HepG2 (cell line): ENCODE data around the gene KRT79. TPM values are rescaled to one million over a fixed set of nuclear protein-coding genes. Genes with fewer than 3 reads are reported as not detected.

ENCODE experiments used
- ATAC-seq: fragments of 200-7000 bp; cut with Tn5 transposase; 3 replicates; pipeline ENCODE4 v1.9.1; 2020; ENCODE audit warnings: mild to moderate bottlenecking, moderate library complexity
- BruUV-seq: library from RNA; stranded (reverse); fragments of 400-500 nt; replicated peaks from 2 replicates; lab custom pipeline; 2021; lab: Mats Ljungman, UMichigan
- CTCF ChIA-PET: fragments of 300-600 bp; formaldehyde crosslinking; extraction: SDS; loops from one replicate; lab custom pipeline; 2021; ENCODE audit warnings: low total read pairs, inconsistent platforms, low intra/inter-chr PET ratio; lab: Yijun Ruan, JAX
- POLR2A ChIA-PET: fragments of 350-600 bp; sonication (Branson Sonifier 250); formaldehyde crosslinking; loops from one replicate; lab custom pipeline; 2020; ENCODE audit warnings: antibody characterized with exemption, inconsistent platforms; lab: Yijun Ruan, JAX
- DNase-seq: peaks from one replicate; pipeline ENCODE4 v3.0.0-alpha.2; 2015; ENCODE audit warnings: low spot score
- FAIRE-seq: peaks from 3 replicates; lab custom pipeline; 2011; peaks lifted over from hg19 to GRCh38; lab: Jason Lieb, UNC
- H2AFZ ChIP-seq: one replicate; pipeline ENCODE4 v1.6.1; 2011; ENCODE audit warnings: low read length, inconsistent platforms
- H3K27ac ChIP-seq: fragments of 300-600 bp; 3 replicates; pipeline ENCODE4 v1.8.0; 2011; ENCODE audit warnings: mixed run types, mild to moderate bottlenecking, mixed read lengths, low read length, inconsistent platforms; ENCODE audit not compliant: insufficient read depth; ENCODE audit errors: extremely low read length
- H3K27me3 ChIP-seq, 2 experiments: fragments of 200-600 bp in 1 of 2; 2 replicates in 1 of 2; 3 replicates in 1 of 2; pipeline versions ENCODE4 v1.6.0 to v1.8.0; 2011; ENCODE audit warnings: low read length in 2 of 2, mild to moderate bottlenecking in 2 of 2, moderate library complexity in 2 of 2, inconsistent platforms in 1 of 2; ENCODE audit not compliant: insufficient read depth in 2 of 2, control insufficient read depth in 1 of 2
- H3K36me3 ChIP-seq, 2 experiments: fragments of 200-600 bp in 1 of 2; replicated peaks in 1 of 2; 2 replicates in 1 of 2; 3 replicates in 1 of 2; pipeline versions ENCODE4 v1.5.1 to v1.8.0; 2011; ENCODE audit warnings: low read length in 2 of 2, inconsistent platforms in 1 of 2; ENCODE audit not compliant: insufficient read depth in 2 of 2, control insufficient read depth in 1 of 2
- H3K4me1 ChIP-seq: 2 replicates; pipeline ENCODE4 v1.5.1; 2012; ENCODE audit warnings: low read length, inconsistent platforms; ENCODE audit not compliant: insufficient read depth
- H3K4me2 ChIP-seq: 2 replicates; pipeline ENCODE4 v1.6.0; 2011; ENCODE audit warnings: low read depth, low read length, inconsistent platforms
- H3K4me3 ChIP-seq, 3 experiments: fragments of 200-600 bp in 1 of 3; sonication (generic), shearing (Covaris generic) in 1 of 3; replicated peaks in 1 of 3; 2 replicates each; pipeline ENCODE4 v1.5.1; 2011 to 2016; ENCODE audit warnings: low read length in 3 of 3, inconsistent platforms in 2 of 3, low read depth in 2 of 3, mild to moderate bottlenecking in 2 of 3, control low read depth in 1 of 3, mixed read lengths in 1 of 3; ENCODE audit not compliant: insufficient read depth in 1 of 3
- H3K79me2 ChIP-seq: one replicate; pipeline ENCODE4 v1.6.1; 2011; ENCODE audit warnings: low read length, inconsistent platforms; ENCODE audit not compliant: insufficient read depth
- H3K9ac ChIP-seq: 2 replicates; pipeline ENCODE4 v1.6.0; 2011; ENCODE audit warnings: mild to moderate bottlenecking, low read depth, low read length, inconsistent platforms; ENCODE audit not compliant: insufficient read depth
- H3K9me3 ChIP-seq: 2 replicates; pipeline ENCODE4 v1.5.1; 2012; ENCODE audit warnings: mild to moderate bottlenecking, low read length
- H4K20me1 ChIP-seq: 2 replicates; pipeline ENCODE4 v1.6.0; 2011; ENCODE audit warnings: inconsistent platforms, mild to moderate bottlenecking, low read length, moderate library complexity; ENCODE audit not compliant: insufficient read depth
- FLYWCH1 ChIP-seq: sonication (generic); formaldehyde crosslinking; IDR thresholded peaks from 2 replicates; pipeline ENCODE4 v1.8.1; 2023; ENCODE audit warnings: mild to moderate bottlenecking, missing genetic modification reagents
- GATA4 ChIP-seq: sonication (generic); IDR thresholded peaks from 2 replicates; pipeline ENCODE4 v1.6.1; 2016; ENCODE audit warnings: antibody characterized with exemption, low read depth, borderline replicate concordance
- GATAD1 ChIP-seq: IDR thresholded peaks from 2 replicates; pipeline ENCODE4 v1.6.1; 2016; ENCODE audit warnings: missing genetic modification reagents, missing compliant biosample characterization
- JDP2 ChIP-seq: sonication (generic); formaldehyde crosslinking; IDR thresholded peaks from 2 replicates; pipeline ENCODE4 v1.8.1; 2022; ENCODE audit warnings: missing genetic modification reagents, borderline replicate concordance
- KLF11 ChIP-seq: IDR thresholded peaks from 2 replicates; pipeline ENCODE4 v1.6.1; 2016; ENCODE audit warnings: missing compliant biosample characterization
- RFXANK ChIP-seq: IDR thresholded peaks from 2 replicates; pipeline ENCODE4 v1.6.1; 2016
- ZKSCAN8 ChIP-seq: IDR thresholded peaks from 2 replicates; pipeline ENCODE4 v1.6.1; 2016; ENCODE audit warnings: borderline replicate concordance, missing genetic modification reagents, missing compliant biosample characterization
- ZNF350 ChIP-seq: sonication (generic); formaldehyde crosslinking; IDR thresholded peaks from 2 replicates; pipeline ENCODE4 v1.4.0; 2020; ENCODE audit warnings: mild to moderate bottlenecking, low read depth, missing genetic modification reagents, borderline replicate concordance
- ZNF547 ChIP-seq: sonication (generic); formaldehyde crosslinking; IDR thresholded peaks from 2 replicates; pipeline ENCODE4 v1.5.1; 2020; ENCODE audit warnings: mild to moderate bottlenecking, missing genetic modification reagents
- WGBS: methylation state at CpG from one replicate; pipeline ENCODE4 v1.1.6; 2017; ENCODE audit warnings: low lambda C conversion rate; 5-methylcytosine and 5-hydroxymethylcytosine counted together
- in situ Hi-C: cut with HindIII; loops from 2 replicates; pipeline ENCODE4 v1.10.0; 2017; ENCODE audit warnings: low pct_unique_long_range_greater_than_20kb; ENCODE audit not compliant: extremely low pct_ligation_motif_present
- intact Hi-C: fragments of 100-400 bp; cut with micrococcal nuclease; formaldehyde crosslinking; loops from one replicate; pipeline ENCODE4 v1.10.0; 2022; ENCODE audit not compliant: unreplicated experiment
- polyA plus RNA-seq, 8 experiments: library from polyadenylated mRNA; depleted of rRNA in 3 of 8; stranded (reverse) in 7 of 8; unstranded in 1 of 8; fragments of >200 nt; fragmentation: Illumina TruSeq in 4 of 8; extraction: Trizol in 4 of 8; gene quantifications; 2 replicates each; pipeline versions ENCODE4 v1.2.1 to v1.2.3, GENCODE V29; 2011 to 2016; ENCODE audit warnings: low read depth in 4 of 8, missing spikeins in 1 of 8, mixed read lengths in 1 of 8; ENCODE audit not compliant: insufficient read depth in 1 of 8
- total RNA-seq, 5 experiments: library from RNA; depleted of rRNA; stranded (reverse); fragments of >200 nt; fragmentation: Illumina TruSeq; extraction: Trizol; gene quantifications; 2 replicates each; pipeline ENCODE4 v1.2.3, GENCODE V29; 2016; ENCODE audit warnings: low read depth in 1 of 5
- TF ChIP-seq, protein P1 (sequence below): sonication (generic); formaldehyde crosslinking; IDR thresholded peaks from 2 replicates; pipeline ENCODE4 v1.9.0; 2022; ENCODE audit warnings: low read depth, missing genetic modification reagents
- TF ChIP-seq, protein P2 (sequence below): sonication (generic); formaldehyde crosslinking; IDR thresholded peaks from 2 replicates; pipeline ENCODE4 v1.5.0; 2020; ENCODE audit warnings: missing genetic modification reagents
- TF ChIP-seq, protein P3 (sequence below): sonication (generic); formaldehyde crosslinking; IDR thresholded peaks from 2 replicates; pipeline ENCODE4 v1.4.0; 2020; ENCODE audit warnings: mild to moderate bottlenecking, missing genetic modification reagents
- TF ChIP-seq, protein P4 (sequence below): sonication (generic); formaldehyde crosslinking; IDR thresholded peaks from 2 replicates; pipeline ENCODE4 v1.9.0; 2021; ENCODE audit warnings: mild to moderate bottlenecking, missing genetic modification reagents

KRT79 gene
- total and polyA plus RNA-seq, 2 of the 13 experiments (the other 11 are each of a cell fraction or from before 2014, with no cell fraction given): 0.09 TPM; not detected in 1

DNA sequence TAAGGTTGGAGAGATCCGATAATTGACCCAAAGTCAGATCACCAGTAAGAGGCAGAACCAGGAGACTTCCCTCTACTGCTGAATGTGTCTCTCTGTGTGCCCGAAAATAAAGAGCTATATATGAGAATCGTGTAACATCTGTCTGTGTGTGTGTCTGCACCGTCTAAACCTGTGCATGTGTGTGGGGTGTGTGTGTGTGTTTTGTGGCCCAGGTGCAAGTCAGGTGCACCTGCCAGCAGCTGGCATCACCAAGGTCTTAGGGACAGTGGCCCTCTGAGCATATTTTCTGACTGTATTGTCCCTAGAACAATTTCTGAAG is 39.4 kb upstream of the KRT79 start:
- ChIA-PET POLR2A (no interaction called here), CTCF (no interaction called here)
- DNase-seq (no peak), ATAC-seq (no peak), FAIRE-seq (no peak)
- Histone ChIP-seq H2AFZ (no peak overlapping the region), H3K79me2 (no peaks in the 10 kb centered on the region), H3K27me3 (peaks cover 0 to 21% of the 10 kb centered on the region in 2 experiments; a peak in 3 of 5 replicates), H3K9me3 (no peaks in the 10 kb centered on the region), H4K20me1 (no peaks in the 10 kb centered on the region), H3K4me3 (peak overlapping the region in 2 of 3 experiments; percentile 52 to 63; a peak in 3 of 6 replicates), H3K4me1 (peaks cover 48% of the 10 kb centered on the region), H3K27ac (no peak overlapping the region), H3K9ac (peak overlapping the region; percentile 70), H3K4me2 (peak overlapping the region; percentile 72), H3K36me3 (no peaks in the 10 kb centered on the region)
- TSS peak; percentile 55 for BruUV-seq
- intact Hi-C loops (no loop called here), in situ Hi-C loops (no loop called here)
- 40% methylated on average over 4 of the region's 4 CpGs for WGBS
- no peak for TF ChIP-seq ZKSCAN8
- no peak for TF ChIP-seq KLF11 (CRISPR knock-in tag)
- no peak for TF ChIP-seq FLYWCH1 (CRISPR knock-in tag)
- TF ChIP-seq GATAD1 (CRISPR knock-in tag): no peak
- TF ChIP-seq, protein P1, sequence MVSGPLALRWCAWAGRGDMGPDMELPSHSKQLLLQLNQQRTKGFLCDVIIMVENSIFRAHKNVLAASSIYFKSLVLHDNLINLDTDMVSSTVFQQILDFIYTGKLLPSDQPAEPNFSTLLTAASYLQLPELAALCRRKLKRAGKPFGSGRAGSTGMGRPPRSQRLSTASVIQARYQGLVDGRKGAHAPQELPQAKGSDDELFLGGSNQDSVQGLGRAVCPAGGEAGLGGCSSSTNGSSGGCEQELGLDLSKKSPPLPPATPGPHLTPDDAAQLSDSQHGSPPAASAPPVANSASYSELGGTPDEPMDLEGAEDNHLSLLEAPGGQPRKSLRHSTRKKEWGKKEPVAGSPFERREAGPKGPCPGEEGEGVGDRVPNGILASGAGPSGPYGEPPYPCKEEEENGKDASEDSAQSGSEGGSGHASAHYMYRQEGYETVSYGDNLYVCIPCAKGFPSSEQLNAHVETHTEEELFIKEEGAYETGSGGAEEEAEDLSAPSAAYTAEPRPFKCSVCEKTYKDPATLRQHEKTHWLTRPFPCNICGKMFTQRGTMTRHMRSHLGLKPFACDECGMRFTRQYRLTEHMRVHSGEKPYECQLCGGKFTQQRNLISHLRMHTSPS (CRISPR knock-in tag): no peak
- TF ChIP-seq GATA4: no peak
- no peak for TF ChIP-seq JDP2 (CRISPR knock-in tag)
- no peak for TF ChIP-seq ZNF350 (CRISPR knock-in tag)
- TF ChIP-seq, protein P2, sequence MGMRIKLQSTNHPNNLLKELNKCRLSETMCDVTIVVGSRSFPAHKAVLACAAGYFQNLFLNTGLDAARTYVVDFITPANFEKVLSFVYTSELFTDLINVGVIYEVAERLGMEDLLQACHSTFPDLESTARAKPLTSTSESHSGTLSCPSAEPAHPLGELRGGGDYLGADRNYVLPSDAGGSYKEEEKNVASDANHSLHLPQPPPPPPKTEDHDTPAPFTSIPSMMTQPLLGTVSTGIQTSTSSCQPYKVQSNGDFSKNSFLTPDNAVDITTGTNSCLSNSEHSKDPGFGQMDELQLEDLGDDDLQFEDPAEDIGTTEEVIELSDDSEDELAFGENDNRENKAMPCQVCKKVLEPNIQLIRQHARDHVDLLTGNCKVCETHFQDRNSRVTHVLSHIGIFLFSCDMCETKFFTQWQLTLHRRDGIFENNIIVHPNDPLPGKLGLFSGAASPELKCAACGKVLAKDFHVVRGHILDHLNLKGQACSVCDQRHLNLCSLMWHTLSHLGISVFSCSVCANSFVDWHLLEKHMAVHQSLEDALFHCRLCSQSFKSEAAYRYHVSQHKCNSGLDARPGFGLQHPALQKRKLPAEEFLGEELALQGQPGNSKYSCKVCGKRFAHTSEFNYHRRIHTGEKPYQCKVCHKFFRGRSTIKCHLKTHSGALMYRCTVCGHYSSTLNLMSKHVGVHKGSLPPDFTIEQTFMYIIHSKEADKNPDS: no peak
- TF ChIP-seq, protein P3, sequence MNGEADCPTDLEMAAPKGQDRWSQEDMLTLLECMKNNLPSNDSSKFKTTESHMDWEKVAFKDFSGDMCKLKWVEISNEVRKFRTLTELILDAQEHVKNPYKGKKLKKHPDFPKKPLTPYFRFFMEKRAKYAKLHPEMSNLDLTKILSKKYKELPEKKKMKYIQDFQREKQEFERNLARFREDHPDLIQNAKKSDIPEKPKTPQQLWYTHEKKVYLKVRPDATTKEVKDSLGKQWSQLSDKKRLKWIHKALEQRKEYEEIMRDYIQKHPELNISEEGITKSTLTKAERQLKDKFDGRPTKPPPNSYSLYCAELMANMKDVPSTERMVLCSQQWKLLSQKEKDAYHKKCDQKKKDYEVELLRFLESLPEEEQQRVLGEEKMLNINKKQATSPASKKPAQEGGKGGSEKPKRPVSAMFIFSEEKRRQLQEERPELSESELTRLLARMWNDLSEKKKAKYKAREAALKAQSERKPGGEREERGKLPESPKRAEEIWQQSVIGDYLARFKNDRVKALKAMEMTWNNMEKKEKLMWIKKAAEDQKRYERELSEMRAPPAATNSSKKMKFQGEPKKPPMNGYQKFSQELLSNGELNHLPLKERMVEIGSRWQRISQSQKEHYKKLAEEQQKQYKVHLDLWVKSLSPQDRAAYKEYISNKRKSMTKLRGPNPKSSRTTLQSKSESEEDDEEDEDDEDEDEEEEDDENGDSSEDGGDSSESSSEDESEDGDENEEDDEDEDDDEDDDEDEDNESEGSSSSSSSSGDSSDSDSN (CRISPR knock-in tag): no peak
- no peak for TF ChIP-seq RFXANK (CRISPR knock-in tag)
- TF ChIP-seq, protein P4, sequence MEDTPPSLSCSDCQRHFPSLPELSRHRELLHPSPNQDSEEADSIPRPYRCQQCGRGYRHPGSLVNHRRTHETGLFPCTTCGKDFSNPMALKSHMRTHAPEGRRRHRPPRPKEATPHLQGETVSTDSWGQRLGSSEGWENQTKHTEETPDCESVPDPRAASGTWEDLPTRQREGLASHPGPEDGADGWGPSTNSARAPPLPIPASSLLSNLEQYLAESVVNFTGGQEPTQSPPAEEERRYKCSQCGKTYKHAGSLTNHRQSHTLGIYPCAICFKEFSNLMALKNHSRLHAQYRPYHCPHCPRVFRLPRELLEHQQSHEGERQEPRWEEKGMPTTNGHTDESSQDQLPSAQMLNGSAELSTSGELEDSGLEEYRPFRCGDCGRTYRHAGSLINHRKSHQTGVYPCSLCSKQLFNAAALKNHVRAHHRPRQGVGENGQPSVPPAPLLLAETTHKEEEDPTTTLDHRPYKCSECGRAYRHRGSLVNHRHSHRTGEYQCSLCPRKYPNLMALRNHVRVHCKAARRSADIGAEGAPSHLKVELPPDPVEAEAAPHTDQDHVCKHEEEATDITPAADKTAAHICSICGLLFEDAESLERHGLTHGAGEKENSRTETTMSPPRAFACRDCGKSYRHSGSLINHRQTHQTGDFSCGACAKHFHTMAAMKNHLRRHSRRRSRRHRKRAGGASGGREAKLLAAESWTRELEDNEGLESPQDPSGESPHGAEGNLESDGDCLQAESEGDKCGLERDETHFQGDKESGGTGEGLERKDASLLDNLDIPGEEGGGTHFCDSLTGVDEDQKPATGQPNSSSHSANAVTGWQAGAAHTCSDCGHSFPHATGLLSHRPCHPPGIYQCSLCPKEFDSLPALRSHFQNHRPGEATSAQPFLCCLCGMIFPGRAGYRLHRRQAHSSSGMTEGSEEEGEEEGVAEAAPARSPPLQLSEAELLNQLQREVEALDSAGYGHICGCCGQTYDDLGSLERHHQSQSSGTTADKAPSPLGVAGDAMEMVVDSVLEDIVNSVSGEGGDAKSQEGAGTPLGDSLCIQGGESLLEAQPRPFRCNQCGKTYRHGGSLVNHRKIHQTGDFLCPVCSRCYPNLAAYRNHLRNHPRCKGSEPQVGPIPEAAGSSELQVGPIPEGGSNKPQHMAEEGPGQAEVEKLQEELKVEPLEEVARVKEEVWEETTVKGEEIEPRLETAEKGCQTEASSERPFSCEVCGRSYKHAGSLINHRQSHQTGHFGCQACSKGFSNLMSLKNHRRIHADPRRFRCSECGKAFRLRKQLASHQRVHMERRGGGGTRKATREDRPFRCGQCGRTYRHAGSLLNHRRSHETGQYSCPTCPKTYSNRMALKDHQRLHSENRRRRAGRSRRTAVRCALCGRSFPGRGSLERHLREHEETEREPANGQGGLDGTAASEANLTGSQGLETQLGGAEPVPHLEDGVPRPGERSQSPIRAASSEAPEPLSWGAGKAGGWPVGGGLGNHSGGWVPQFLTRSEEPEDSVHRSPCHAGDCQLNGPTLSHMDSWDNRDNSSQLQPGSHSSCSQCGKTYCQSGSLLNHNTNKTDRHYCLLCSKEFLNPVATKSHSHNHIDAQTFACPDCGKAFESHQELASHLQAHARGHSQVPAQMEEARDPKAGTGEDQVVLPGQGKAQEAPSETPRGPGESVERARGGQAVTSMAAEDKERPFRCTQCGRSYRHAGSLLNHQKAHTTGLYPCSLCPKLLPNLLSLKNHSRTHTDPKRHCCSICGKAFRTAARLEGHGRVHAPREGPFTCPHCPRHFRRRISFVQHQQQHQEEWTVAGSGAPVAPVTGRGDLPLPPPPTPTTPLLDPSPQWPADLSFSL (CRISPR knock-in tag): no peak
- no peak for TF ChIP-seq ZNF547
